ENCODE data around the gene INSM2. TPM values are rescaled to one million over a fixed set of nuclear protein-coding genes. Genes with fewer than 3 reads are reported as not detected.

INSM2 gene
- total and polyA plus RNA-seq, 2 of the 13 experiments (the other 11 are each of a cell fraction or from before 2014, with no cell fraction given), result not detected

- TF ChIP-seq KLF13 (CRISPR knock-in tag; IDR thresholded peaks at IDR 0.05) (no peak), REL (CRISPR knock-in tag; conservative IDR thresholded peaks at IDR 0.05) (no peak), ZBTB8A (CRISPR knock-in tag; IDR thresholded peaks at IDR 0.05; ENCODE audit: borderline replicate concordance, low read depth) (no peak), ZC3H13 (CRISPR knock-in tag; IDR thresholded peaks at IDR 0.05) (no peak), FOXP1 (IDR thresholded peaks at IDR 0.05) (no peak), FOXP1 (CRISPR knock-in tag; IDR thresholded peaks at IDR 0.05) (0 out of 2 replicates have a peak, but pooled peaks have one; percentile 10), PPARG (CRISPR knock-in tag; conservative IDR thresholded peaks at IDR 0.05) (peak; percentile 84), NFRKB (IDR thresholded peaks at IDR 0.05) (no peak), PAX8 (CRISPR knock-in tag; IDR thresholded peaks at IDR 0.05; ENCODE audit: borderline replicate concordance) (no peak), LRRFIP1 (CRISPR knock-in tag; conservative IDR thresholded peaks at IDR 0.05) (no peak), ARNT (IDR thresholded peaks at IDR 0.05) (no peak), ZNF292 (CRISPR knock-in tag; IDR thresholded peaks at IDR 0.05; ENCODE audit: borderline replicate concordance, low read depth) (peak; percentile 58; the same call in 1 of the 2 replicates), ZFP36L1 (CRISPR knock-in tag; IDR thresholded peaks at IDR 0.05) (no peak; the same call in 1 of the 2 replicates), ZFX (CRISPR knock-in tag; IDR thresholded peaks at IDR 0.05; ENCODE audit: low read depth) (peak; percentile 20; the same call in 1 of the 2 replicates), ZNF367 (CRISPR knock-in tag; IDR thresholded peaks at IDR 0.05; ENCODE audit: borderline replicate concordance) (no peak), ZNF44 (CRISPR knock-in tag; IDR thresholded peaks at IDR 0.05) (peak; percentile 49; the same call in 1 of the 2 replicates), HOMEZ (CRISPR knock-in tag; IDR thresholded peaks at IDR 0.05; ENCODE audit: low read depth) (peak; percentile 57; the same call in 1 of the 2 replicates), EHMT2 (IDR thresholded peaks at IDR 0.05; ENCODE audit: borderline replicate concordance, low read depth, low read length) (peak; percentile 72; the same call in 1 of the 2 replicates), TBL1XR1 (IDR thresholded peaks at IDR 0.05; ENCODE audit: borderline replicate concordance, low read length, partially characterized antibody) (no peak), CCAR2 (optimal IDR thresholded peaks at IDR 0.05; ENCODE audit: low read depth, low read length) (peak; percentile 43), ZNF883 (CRISPR knock-in tag; IDR thresholded peaks at IDR 0.05; ENCODE audit: not compliant biosample characterization) (no peak)
- TF ChIP-seq, protein P1, sequence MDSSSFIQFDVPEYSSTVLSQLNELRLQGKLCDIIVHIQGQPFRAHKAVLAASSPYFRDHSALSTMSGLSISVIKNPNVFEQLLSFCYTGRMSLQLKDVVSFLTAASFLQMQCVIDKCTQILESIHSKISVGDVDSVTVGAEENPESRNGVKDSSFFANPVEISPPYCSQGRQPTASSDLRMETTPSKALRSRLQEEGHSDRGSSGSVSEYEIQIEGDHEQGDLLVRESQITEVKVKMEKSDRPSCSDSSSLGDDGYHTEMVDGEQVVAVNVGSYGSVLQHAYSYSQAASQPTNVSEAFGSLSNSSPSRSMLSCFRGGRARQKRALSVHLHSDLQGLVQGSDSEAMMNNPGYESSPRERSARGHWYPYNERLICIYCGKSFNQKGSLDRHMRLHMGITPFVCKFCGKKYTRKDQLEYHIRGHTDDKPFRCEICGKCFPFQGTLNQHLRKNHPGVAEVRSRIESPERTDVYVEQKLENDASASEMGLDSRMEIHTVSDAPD (CRISPR knock-in tag; IDR thresholded peaks at IDR 0.05), result no peak
- TF ChIP-seq, protein P2, sequence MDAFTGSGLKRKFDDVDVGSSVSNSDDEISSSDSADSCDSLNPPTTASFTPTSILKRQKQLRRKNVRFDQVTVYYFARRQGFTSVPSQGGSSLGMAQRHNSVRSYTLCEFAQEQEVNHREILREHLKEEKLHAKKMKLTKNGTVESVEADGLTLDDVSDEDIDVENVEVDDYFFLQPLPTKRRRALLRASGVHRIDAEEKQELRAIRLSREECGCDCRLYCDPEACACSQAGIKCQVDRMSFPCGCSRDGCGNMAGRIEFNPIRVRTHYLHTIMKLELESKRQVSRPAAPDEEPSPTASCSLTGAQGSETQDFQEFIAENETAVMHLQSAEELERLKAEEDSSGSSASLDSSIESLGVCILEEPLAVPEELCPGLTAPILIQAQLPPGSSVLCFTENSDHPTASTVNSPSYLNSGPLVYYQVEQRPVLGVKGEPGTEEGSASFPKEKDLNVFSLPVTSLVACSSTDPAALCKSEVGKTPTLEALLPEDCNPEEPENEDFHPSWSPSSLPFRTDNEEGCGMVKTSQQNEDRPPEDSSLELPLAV (CRISPR knock-in tag; conservative IDR thresholded peaks at IDR 0.05; ENCODE audit: low read depth), result no peak
- TF ChIP-seq, protein P3, sequence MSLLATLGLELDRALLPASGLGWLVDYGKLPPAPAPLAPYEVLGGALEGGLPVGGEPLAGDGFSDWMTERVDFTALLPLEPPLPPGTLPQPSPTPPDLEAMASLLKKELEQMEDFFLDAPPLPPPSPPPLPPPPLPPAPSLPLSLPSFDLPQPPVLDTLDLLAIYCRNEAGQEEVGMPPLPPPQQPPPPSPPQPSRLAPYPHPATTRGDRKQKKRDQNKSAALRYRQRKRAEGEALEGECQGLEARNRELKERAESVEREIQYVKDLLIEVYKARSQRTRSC (CRISPR knock-in tag; IDR thresholded peaks at IDR 0.05; ENCODE audit: low read depth), result no peak
Measured at GRCh38 chr14:35492569-35493014, 41.4 kb upstream of the INSM2 start (continued).

Data from HepG2 (cell line).